GM21619 (cell line): Measurements from ENCODE around the gene ALDH7A1.
A peak's percentile ranks its signal among the peaks of the same experiment; 100 is the strongest.
"Not testable (repeated sequence)": the region's sequence is repeated elsewhere in the genome, so short reads cannot be mapped to it uniquely, and the experiment has no call there.

Experiments
- ATAC-seq: cut with Tn5 transposase; IDR thresholded peaks from one replicate; pipeline ENCODE4 v1.9.1; 2021; ENCODE audit not compliant: unreplicated experiment

The ALDH7A1 gene

GRCh38 chr5:126594748-126595485 is at the start of gene ALDH7A1:
Gene ALDH7A1 (minus strand): TSS chr5:126595219. CDS start chr5:126595198, 21 bp downstream.
- ATAC-seq, result peak; percentile 66

GRCh38 chr5:126641387-126641786 is 46.4 kb upstream of the ALDH7A1 start:
- peak; percentile 78 for ATAC-seq

GRCh38 chr5:126640866-126641265 is 45.8 kb upstream of the ALDH7A1 start:
- ATAC-seq, result peak; percentile 31

- ATAC-seq, result no peak
Observed at GRCh38 chr5:126636956-126637355, 41.9 kb upstream of the ALDH7A1 start.

GRCh38 chr5:126635585-126635984 is 40.6 kb upstream of the ALDH7A1 start:
- ATAC-seq, result no peak

GRCh38 chr5:126633552-126633951 is 38.5 kb upstream of the ALDH7A1 start:
- no peak for ATAC-seq

- no peak for ATAC-seq
Observed at GRCh38 chr5:126631920-126632319, 36.9 kb upstream of the ALDH7A1 start.

- ATAC-seq, result no peak
Observed at GRCh38 chr5:126628102-126628501, 33.1 kb upstream of the ALDH7A1 start.

GRCh38 chr5:126624534-126624933 is 29.5 kb upstream of the ALDH7A1 start:
- ATAC-seq, result no peak

GRCh38 chr5:126619781-126620180 is 24.8 kb upstream of the ALDH7A1 start:
- no peak for ATAC-seq

GRCh38 chr5:126617603-126618002 is 22.6 kb upstream of the ALDH7A1 start:
- ATAC-seq, result not testable (repeated sequence)

- peak; percentile 97 for ATAC-seq
Observed at GRCh38 chr5:126615286-126615685, 20.3 kb upstream of the ALDH7A1 start.

- no peak for ATAC-seq
Observed at GRCh38 chr5:126613941-126614592, 19.0 kb upstream of the ALDH7A1 start.

GRCh38 chr5:126610616-126611015 is 15.6 kb upstream of the ALDH7A1 start:
- no peak for ATAC-seq

- ATAC-seq, result no peak
Observed at GRCh38 chr5:126610160-126610559, 15.1 kb upstream of the ALDH7A1 start.

- ATAC-seq, result no peak
Observed at GRCh38 chr5:126605525-126605924, 10.5 kb upstream of the ALDH7A1 start.

- ATAC-seq, result no peak
Observed at GRCh38 chr5:126603402-126603991, 8.5 kb upstream of the ALDH7A1 start.

- ATAC-seq, result peak; percentile 94
Observed at GRCh38 chr5:126600631-126601511, 5.9 kb upstream of the ALDH7A1 start, which contains the start of gene PHAX. Gene PHAX (plus strand): TSS chr5:126600947. CDS start chr5:126600963, 16 bp downstream.

- ATAC-seq, result not testable (repeated sequence)
Observed at GRCh38 chr5:126599971-126600630, 5.1 kb upstream of the ALDH7A1 start.

- ATAC-seq, result no peak
Observed at GRCh38 chr5:126599499-126599898, 4.5 kb upstream of the ALDH7A1 start.
